Measurements from ENCODE around the gene RHOA.
A peak's percentile ranks its signal among the peaks of the same experiment; 100 is the strongest.

Gene RHOA

GRCh38 chr3:49411968-49412631 lies at the start of gene RHOA, which contains the start of gene TCTA:
RHOA (minus strand) TSS chr3:49411976; CDS start chr3:49375589, 36,387 bp downstream.
TCTA (plus strand) TSS chr3:49412423; CDS start chr3:49412427, 4 bp downstream.
- DNase-seq = peak; percentile 99

GRCh38 chr3:49460956-49461355 lies 49.2 kb upstream of the RHOA start:
- no peak for DNase-seq

- DNase-seq = no peak
These were observed 48.6 kb upstream of the RHOA start for GRCh38 chr3:49460188-49460890.

GRCh38 chr3:49456466-49456865 lies 44.7 kb upstream of the RHOA start:
- DNase-seq = no peak

- no peak for DNase-seq
These were observed 43.3 kb upstream of the RHOA start for GRCh38 chr3:49454898-49455681.

- DNase-seq = no peak
These were observed 42.7 kb upstream of the RHOA start for GRCh38 chr3:49454458-49454857.

- DNase-seq = no peak
These were observed 41.8 kb upstream of the RHOA start for GRCh38 chr3:49453621-49454020.

GRCh38 chr3:49445391-49445790 lies 33.6 kb upstream of the RHOA start:
- DNase-seq = no peak

GRCh38 chr3:49434731-49435130 lies 23.0 kb upstream of the RHOA start:
- DNase-seq = no peak

GRCh38 chr3:49428752-49429080 lies 16.9 kb upstream of the RHOA start:
- no peak for DNase-seq

- no peak for DNase-seq
These were observed 15.8 kb upstream of the RHOA start for GRCh38 chr3:49427586-49427985.

- no peak for DNase-seq
These were observed 13.0 kb upstream of the RHOA start for GRCh38 chr3:49424816-49425215.

GRCh38 chr3:49422379-49423248 lies 10.8 kb upstream of the RHOA start, which contains the start of gene AMT:
AMT (minus strand) TSS chr3:49422473; CDS start chr3:49422450, 23 bp downstream.
- no peak for DNase-seq

GRCh38 chr3:49421890-49422378 lies 10.2 kb upstream of the RHOA start:
- no peak for DNase-seq

- no peak for DNase-seq
These were observed 5.8 kb upstream of the RHOA start for GRCh38 chr3:49417516-49418120.

- no peak for DNase-seq
These were observed 5.1 kb upstream of the RHOA start for GRCh38 chr3:49416867-49417266.

GRCh38 chr3:49415931-49416601 lies 4.3 kb upstream of the RHOA start:
- DNase-seq = peak; percentile 65

GRCh38 chr3:49414753-49415152 lies 3.0 kb upstream of the RHOA start:
- no peak for DNase-seq

- no peak for DNase-seq
These were observed 1.6 kb upstream of the RHOA start for GRCh38 chr3:49413338-49413734.

- no peak for DNase-seq
These were observed 1.0 kb upstream of the RHOA start for GRCh38 chr3:49412632-49413337.

- peak; percentile 61 for DNase-seq
These were observed 225 bp downstream of the RHOA start for GRCh38 chr3:49411535-49411967.

Measured in CD4-positive, alpha-beta T cell treated with Interleukin-17A for 4 hours (primary cell).